Liver (tissue), 9 donors: ENCODE results near the gene GFPT2. TPM values are rescaled to one million over a fixed set of nuclear protein-coding genes. Genes with fewer than 3 reads are reported as not detected.

Experiments
- DNase-seq: peaks from one replicate; pipeline ENCODE4 v3.0.0-alpha.2; 2017; ENCODE audit warnings: low spot score
- H3K27ac ChIP-seq, 2 donors: one replicate each; pipeline ENCODE4 v1.7.0; 2013; ENCODE audit warnings: inconsistent platforms in 2 of 2, low read length in 2 of 2, control low read depth in 1 of 2, low read depth in 1 of 2, mild to moderate bottlenecking in 1 of 2
- H3K27me3 ChIP-seq, 4 donors: one replicate each; pipeline versions ENCODE4 v1.6.1 to v1.7.0; 2013; ENCODE audit warnings: low read length in 3 of 4, inconsistent platforms in 1 of 4, mild to moderate bottlenecking in 1 of 4, moderate library complexity in 1 of 4; ENCODE audit not compliant: control insufficient read depth in 4 of 4, insufficient read depth in 4 of 4
- H3K36me3 ChIP-seq, 4 donors: one replicate each; pipeline versions ENCODE4 v1.6.1 to v1.7.0; 2013; ENCODE audit warnings: low read length in 3 of 4, mild to moderate bottlenecking in 3 of 4, low read depth in 1 of 4, moderate library complexity in 1 of 4; ENCODE audit not compliant: control insufficient read depth in 4 of 4, insufficient read depth in 3 of 4
- H3K4me1 ChIP-seq, 4 donors: one replicate each; pipeline versions ENCODE4 v1.6.1 to v1.7.0; 2013; ENCODE audit warnings: low read length in 3 of 4, mild to moderate bottlenecking in 3 of 4, moderate library complexity in 1 of 4; ENCODE audit not compliant: control insufficient read depth in 4 of 4, insufficient read depth in 4 of 4
- H3K4me3 ChIP-seq, 3 donors: one replicate each; pipeline versions ENCODE4 v1.6.1 to v1.7.0; 2013; ENCODE audit warnings: low read length in 3 of 3, control low read depth in 1 of 3, low read depth in 1 of 3, mild to moderate bottlenecking in 1 of 3
- H3K9ac ChIP-seq, 2 donors: one replicate each; pipeline ENCODE4 v1.7.0; 2013; ENCODE audit warnings: low read length in 2 of 2, mild to moderate bottlenecking in 2 of 2, moderate library complexity in 2 of 2, control low read depth in 1 of 2, low read depth in 1 of 2
- H3K9me3 ChIP-seq, 4 donors: one replicate each; pipeline versions ENCODE4 v1.6.1 to v1.7.0; 2013; ENCODE audit warnings: low read length in 3 of 4; ENCODE audit not compliant: control insufficient read depth in 4 of 4
- ATF3 ChIP-seq: IDR thresholded peaks from 2 replicates; pipeline ENCODE4 v1.6.1; 2016; ENCODE audit warnings: antibody characterized with exemption
- EGR1 ChIP-seq, 2 donors: IDR thresholded peaks; 2 replicates each; pipeline ENCODE4 v1.6.1; 2016 to 2018; ENCODE audit warnings: antibody characterized with exemption in 2 of 2, low read depth in 2 of 2
- FOXA1 ChIP-seq: IDR thresholded peaks from 2 replicates; pipeline ENCODE4 v1.6.1; 2016; ENCODE audit warnings: antibody characterized with exemption
- FOXA2 ChIP-seq: IDR thresholded peaks from 2 replicates; pipeline ENCODE4 v1.6.1; 2016; ENCODE audit warnings: antibody characterized with exemption
- GABPA ChIP-seq, 2 donors: IDR thresholded peaks in 1 of 2; conservative IDR thresholded peaks in 1 of 2; 2 replicates each; pipeline ENCODE4 v1.6.1; 2016; ENCODE audit warnings: antibody characterized with exemption in 2 of 2, mild to moderate bottlenecking in 1 of 2, moderate library complexity in 1 of 2
- HNF4A ChIP-seq, 2 donors: conservative IDR thresholded peaks; 2 replicates each; pipeline ENCODE4 v1.6.1; 2016; ENCODE audit warnings: antibody characterized with exemption in 2 of 2, mild to moderate bottlenecking in 2 of 2
- HNF4G ChIP-seq: IDR thresholded peaks from 2 replicates; pipeline ENCODE4 v1.6.1; 2016; ENCODE audit warnings: antibody characterized with exemption
- JUND ChIP-seq, 2 donors: IDR thresholded peaks; 2 replicates each; pipeline ENCODE4 v1.6.1; 2016; ENCODE audit warnings: antibody characterized with exemption in 2 of 2
- MAX ChIP-seq: IDR thresholded peaks from 2 replicates; pipeline ENCODE4 v1.6.1; 2016; ENCODE audit warnings: antibody characterized with exemption
- NR2F2 ChIP-seq: IDR thresholded peaks from 2 replicates; pipeline ENCODE4 v1.6.1; 2016; ENCODE audit warnings: antibody characterized with exemption
- RAD21 ChIP-seq, 2 donors: IDR thresholded peaks; 2 replicates each; pipeline ENCODE4 v1.6.1; 2016; ENCODE audit warnings: antibody characterized with exemption in 2 of 2, mild to moderate bottlenecking in 2 of 2
- REST ChIP-seq: IDR thresholded peaks from 2 replicates; pipeline ENCODE4 v1.6.1; 2016; ENCODE audit warnings: antibody characterized with exemption, mild to moderate bottlenecking
- RXRA ChIP-seq, 2 donors: IDR thresholded peaks; 2 replicates each; pipeline ENCODE4 v1.6.1; 2017 to 2018; ENCODE audit warnings: antibody characterized with exemption in 2 of 2, mild to moderate bottlenecking in 1 of 2
- SP1 ChIP-seq: IDR thresholded peaks from 2 replicates; pipeline ENCODE4 v1.6.1; 2018; ENCODE audit warnings: antibody characterized with exemption, mild to moderate bottlenecking
- TAF1 ChIP-seq: conservative IDR thresholded peaks from 2 replicates; pipeline ENCODE4 v1.6.1; 2016; ENCODE audit warnings: antibody characterized with exemption, mild to moderate bottlenecking
- YY1 ChIP-seq: IDR thresholded peaks from 2 replicates; pipeline ENCODE4 v1.6.1; 2016; ENCODE audit warnings: antibody characterized with exemption, mild to moderate bottlenecking
- WGBS: extraction: QIAGEN DNeasy Blood & Tissue Kit; methylation state at CpG from one replicate; pipeline ENCODE4 v1.1.7; 2013; 5-methylcytosine and 5-hydroxymethylcytosine counted together
- polyA plus RNA-seq, 2 donors: library from polyadenylated mRNA; stranded (reverse) in 1 of 2; unstranded in 1 of 2; fragments of 200-250 nt in 1 of 2; fragments of >200 nt in 1 of 2; fragmentation: Nextera tagmentation in 1 of 2; extraction: Ambion mirVana in 1 of 2; gene quantifications; one replicate each; pipeline versions ENCODE4 v1.2.1 to v1.2.3, GENCODE V29; 2013 to 2015
- total RNA-seq, 2 donors: library from RNA; depleted of rRNA; stranded (reverse); fragments of >200 nt; gene quantifications; one replicate each; pipeline ENCODE4 v1.2.3, GENCODE V29; 2014
- TF ChIP-seq, protein P1 (sequence below): IDR thresholded peaks from 2 replicates; pipeline ENCODE4 v1.6.1; 2016; ENCODE audit warnings: antibody characterized with exemption
- donor health status: healthy.
- donor health status: healthy.
- donor health status: healthy.
- donor health status: healthy.
- donor health status: healthy.

Gene GFPT2
- total and polyA plus RNA-seq, 4 donors, result 0.32 to 1.8 (median 0.54) TPM

- Histone ChIP-seq H3K9ac (no peak overlapping the region), H3K36me3 (peaks cover 7 to 58% (median 44%) of the 10 kb centered on the region in 4 donors), H3K4me3 (peak overlapping the region in 1 of 3 donors; percentile 30), H3K27me3 (no peaks in the 10 kb centered on the region), H3K9me3 (peaks cover 34 to 66% (median 48%) of the 10 kb centered on the region in 4 donors), H3K4me1 (no peaks in the 10 kb centered on the region), H3K27ac (no peak overlapping the region)
- WGBS, result 84% methylated on average over 7 of the region's 7 CpGs
- TF ChIP-seq YY1 (no peak), ATF3 (no peak), JUND (IDR thresholded peaks at IDR 0.05) (no peak), NR2F2 (no peak), TAF1 (no peak), HNF4G (no peak), FOXA1 (no peak), MAX (no peak), FOXA2 (no peak), RAD21 (IDR thresholded peaks at IDR 0.05) (no peak), EGR1 (IDR thresholded peaks at IDR 0.05; ENCODE audit: low read depth in 2 of 2) (no peak), HNF4A (conservative IDR thresholded peaks at IDR 0.05) (no peak), RXRA (IDR thresholded peaks at IDR 0.05) (no peak), GABPA (IDR thresholded peaks at IDR 0.05 in 1 of 2, conservative IDR thresholded peaks at IDR 0.05 in 1 of 2) (no peak), REST (no peak), SP1 (no peak)
- TF ChIP-seq, protein P1, sequence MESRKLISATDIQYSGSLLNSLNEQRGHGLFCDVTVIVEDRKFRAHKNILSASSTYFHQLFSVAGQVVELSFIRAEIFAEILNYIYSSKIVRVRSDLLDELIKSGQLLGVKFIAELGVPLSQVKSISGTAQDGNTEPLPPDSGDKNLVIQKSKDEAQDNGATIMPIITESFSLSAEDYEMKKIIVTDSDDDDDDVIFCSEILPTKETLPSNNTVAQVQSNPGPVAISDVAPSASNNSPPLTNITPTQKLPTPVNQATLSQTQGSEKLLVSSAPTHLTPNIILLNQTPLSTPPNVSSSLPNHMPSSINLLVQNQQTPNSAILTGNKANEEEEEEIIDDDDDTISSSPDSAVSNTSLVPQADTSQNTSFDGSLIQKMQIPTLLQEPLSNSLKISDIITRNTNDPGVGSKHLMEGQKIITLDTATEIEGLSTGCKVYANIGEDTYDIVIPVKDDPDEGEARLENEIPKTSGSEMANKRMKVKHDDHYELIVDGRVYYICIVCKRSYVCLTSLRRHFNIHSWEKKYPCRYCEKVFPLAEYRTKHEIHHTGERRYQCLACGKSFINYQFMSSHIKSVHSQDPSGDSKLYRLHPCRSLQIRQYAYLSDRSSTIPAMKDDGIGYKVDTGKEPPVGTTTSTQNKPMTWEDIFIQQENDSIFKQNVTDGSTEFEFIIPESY, result no peak
- no peak for DNase-seq
These were observed 81.9 kb downstream of the GFPT2 start for GRCh38 chr5:180271221-180271620.

DNA sequence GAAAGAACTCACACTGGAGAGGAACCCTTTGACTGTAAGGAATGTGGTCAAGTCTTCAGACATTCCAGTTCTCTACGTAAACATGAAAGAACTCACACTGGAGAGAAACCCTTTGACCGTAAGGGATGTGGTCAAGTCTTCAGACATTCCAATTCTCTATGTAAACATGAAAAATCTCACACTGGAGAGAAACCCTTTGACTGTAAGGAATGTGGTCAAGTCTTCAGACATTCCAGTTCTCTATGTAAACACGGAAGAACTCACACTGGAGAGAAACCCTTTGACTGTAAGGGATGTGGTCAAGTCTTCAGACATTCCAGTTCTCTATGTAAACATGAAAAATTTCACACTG is 93.9 kb downstream of the GFPT2 start:
- TF ChIP-seq HNF4G (no peak), HNF4A (conservative IDR thresholded peaks at IDR 0.05) (no peak)
- H3K9ac ChIP-seq, result no peak overlapping the region
- H3K4me1 ChIP-seq, result no peaks in the 10 kb centered on the region
- no peak overlapping the region for H3K27ac ChIP-seq
- H3K27me3 ChIP-seq, result no peaks in the 10 kb centered on the region
- DNase-seq, result no peak
- peaks cover 52 to 92% (median 73%) of the 10 kb centered on the region in 4 donors for H3K9me3 ChIP-seq
- H3K4me3 ChIP-seq, result peak overlapping the region in 2 of 3 donors; percentile 54 to 73
- 82% methylated on average over 3 of the region's 3 CpGs for WGBS
- peaks cover 11 to 83% (median 70%) of the 10 kb centered on the region in 4 donors for H3K36me3 ChIP-seq
